HG03469 (cell line): Measurements from ENCODE around the gene SEC22C.

ENCODE experiments used
- ATAC-seq: cut with Tn5 transposase; IDR thresholded peaks from one replicate; pipeline ENCODE4 v1.9.1; 2021; ENCODE audit warnings: mild to moderate bottlenecking, moderate library complexity, moderate number of reproducible peaks; ENCODE audit not compliant: unreplicated experiment

The SEC22C gene

DNA sequence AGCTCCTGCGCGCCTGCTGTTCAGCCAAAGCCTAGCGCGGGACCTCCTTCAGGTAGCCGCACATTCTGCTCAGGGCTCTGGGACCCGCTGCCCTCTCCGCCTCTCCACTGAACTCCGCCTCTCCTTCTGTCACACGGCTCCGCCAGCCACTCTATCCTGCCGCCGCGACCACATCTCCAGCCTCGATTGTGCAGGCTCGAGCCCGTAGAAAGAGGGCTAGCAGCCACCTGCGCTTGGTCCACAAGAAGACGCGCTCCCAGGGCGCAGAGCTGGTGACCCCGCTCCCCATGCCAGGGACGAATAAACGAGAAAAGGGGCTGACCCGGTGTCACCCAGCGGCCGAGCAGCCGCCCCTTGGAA, 80.5 kb downstream of the SEC22C start:
- no peak for ATAC-seq

DNA sequence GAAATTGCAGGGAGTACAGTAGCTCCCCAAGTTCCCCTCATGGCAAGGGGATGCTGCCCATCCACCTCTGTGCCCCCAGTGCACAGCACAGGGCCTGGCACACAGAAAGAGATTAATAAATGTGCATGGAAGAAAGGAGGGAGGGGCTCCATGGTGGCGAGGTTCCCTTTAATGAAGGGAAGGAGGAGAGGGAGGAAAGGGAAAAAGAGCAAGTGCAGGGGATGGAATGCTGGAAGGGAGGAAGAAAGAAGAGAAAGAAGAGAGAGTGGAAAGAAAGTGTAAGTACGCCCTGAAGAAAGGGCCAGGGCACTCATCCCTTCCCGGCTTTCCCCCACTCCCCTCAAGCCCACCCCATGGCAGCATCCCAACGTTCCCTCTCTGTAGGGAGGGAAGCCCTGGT, 80.9 kb downstream of the SEC22C start:
- no peak for ATAC-seq

- ATAC-seq = no peak
Measured at GRCh38 chr3:42500091-42500490, 81.7 kb downstream of the SEC22C start.

DNA sequence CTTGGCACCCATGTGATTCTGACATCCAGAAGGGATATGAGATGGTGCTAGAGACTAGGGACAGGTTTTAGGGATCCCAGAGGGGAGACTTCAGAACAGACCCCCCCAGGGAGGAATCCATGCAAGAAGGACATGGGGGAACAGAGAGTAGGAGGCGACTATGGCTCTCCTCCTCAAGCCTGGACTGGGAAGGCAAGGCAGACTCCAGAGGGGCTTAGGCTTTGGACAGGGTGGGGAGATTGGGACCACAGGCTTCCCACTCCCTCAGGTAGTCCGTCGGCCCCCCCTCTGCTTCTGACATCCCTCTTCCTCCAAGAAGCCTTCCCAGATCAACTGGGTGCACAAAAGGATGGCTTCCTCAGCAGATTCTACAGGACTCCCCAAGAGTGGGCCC, 82.3 kb downstream of the SEC22C start:
- ATAC-seq = no peak

DNA sequence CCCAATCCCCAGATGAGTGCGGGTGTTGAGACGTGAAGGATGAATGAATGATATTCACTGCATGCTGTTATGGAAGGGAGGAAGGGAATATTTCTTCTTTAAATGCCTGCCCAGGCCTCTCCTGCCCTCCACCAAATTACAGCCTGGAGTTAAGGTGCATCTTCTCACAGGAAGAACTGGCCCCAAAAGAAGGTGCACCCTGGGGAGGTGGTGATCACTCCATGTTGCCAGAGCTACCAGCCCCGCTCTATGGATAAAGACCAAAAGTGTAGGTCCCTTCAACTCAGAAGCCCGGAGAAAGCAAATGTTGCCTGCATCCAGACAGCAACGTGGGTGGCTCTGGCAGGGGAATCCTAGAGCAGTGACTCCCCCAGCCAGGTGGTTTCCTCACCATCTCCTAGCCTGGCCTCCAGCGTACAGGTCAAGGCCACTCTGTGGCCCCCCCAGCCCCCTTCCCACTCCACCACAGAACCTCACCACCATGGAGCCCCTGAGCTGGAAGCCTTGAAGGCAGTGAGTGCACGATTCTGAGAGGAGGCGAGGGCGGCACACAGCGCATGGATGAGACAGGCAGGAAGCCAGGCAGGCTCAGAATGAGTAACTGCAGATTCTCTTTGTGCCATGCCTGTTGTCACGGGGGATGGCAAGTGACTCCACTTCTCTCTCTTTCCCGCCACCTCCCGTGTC, 82.8 kb downstream of the SEC22C start:
- ATAC-seq = no peak

DNA sequence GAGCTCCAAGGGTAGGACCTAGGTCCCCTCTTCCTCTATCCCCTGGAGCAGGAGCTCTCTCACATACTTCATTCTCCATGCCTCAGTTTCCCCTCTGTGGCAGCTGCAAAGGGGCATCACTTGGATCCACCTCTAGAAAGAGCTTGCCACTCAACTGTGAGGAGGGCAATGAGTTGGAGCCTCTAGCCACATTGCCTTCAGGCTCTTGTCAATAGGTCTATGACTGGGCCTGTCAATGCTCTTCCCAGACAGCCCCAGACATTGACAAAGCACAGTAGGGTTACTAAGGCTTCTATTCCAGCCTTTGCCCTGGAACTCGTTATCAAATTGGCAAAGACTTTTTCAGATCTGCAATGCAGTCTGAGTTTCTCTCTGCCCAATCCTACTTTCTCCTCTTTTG, 83.7 kb downstream of the SEC22C start:
- ATAC-seq = no peak
